Liver (tissue), 3 donors: ENCODE measurements around the gene ZNF101.

ENCODE experiments used
- GABPA ChIP-seq, 2 donors: IDR thresholded peaks in 1 of 2; conservative IDR thresholded peaks in 1 of 2; 2 replicates each; pipeline ENCODE4 v1.6.1; 2016; ENCODE audit warnings: antibody characterized with exemption in 2 of 2, mild to moderate bottlenecking in 1 of 2, moderate library complexity in 1 of 2
- JUND ChIP-seq, 2 donors: IDR thresholded peaks; 2 replicates each; pipeline ENCODE4 v1.6.1; 2016; ENCODE audit warnings: antibody characterized with exemption in 2 of 2
- RXRA ChIP-seq, 2 donors: IDR thresholded peaks; 2 replicates each; pipeline ENCODE4 v1.6.1; 2017 to 2018; ENCODE audit warnings: antibody characterized with exemption in 2 of 2, mild to moderate bottlenecking in 1 of 2
- SP1 ChIP-seq: IDR thresholded peaks from 2 replicates; pipeline ENCODE4 v1.6.1; 2018; ENCODE audit warnings: antibody characterized with exemption, mild to moderate bottlenecking
- YY1 ChIP-seq: IDR thresholded peaks from 2 replicates; pipeline ENCODE4 v1.6.1; 2016; ENCODE audit warnings: antibody characterized with exemption, mild to moderate bottlenecking
- ZBTB33 ChIP-seq: IDR thresholded peaks from 2 replicates; pipeline ENCODE4 v1.6.1; 2016; ENCODE audit warnings: antibody characterized with exemption
- TF ChIP-seq, protein P1 (sequence below): fragments of 150-350 bp; IDR thresholded peaks from 2 replicates; pipeline ENCODE4 v1.5.1; 2017; ENCODE audit warnings: improper control_type of control experiment, low read depth, low read length; ENCODE audit not compliant: missing input control
- TF ChIP-seq, protein P2 (sequence below): IDR thresholded peaks from 2 replicates; pipeline ENCODE4 v1.6.1; 2016; ENCODE audit warnings: antibody characterized with exemption, mild to moderate bottlenecking
- donor health status: healthy.
- donor health status: healthy.

DNA sequence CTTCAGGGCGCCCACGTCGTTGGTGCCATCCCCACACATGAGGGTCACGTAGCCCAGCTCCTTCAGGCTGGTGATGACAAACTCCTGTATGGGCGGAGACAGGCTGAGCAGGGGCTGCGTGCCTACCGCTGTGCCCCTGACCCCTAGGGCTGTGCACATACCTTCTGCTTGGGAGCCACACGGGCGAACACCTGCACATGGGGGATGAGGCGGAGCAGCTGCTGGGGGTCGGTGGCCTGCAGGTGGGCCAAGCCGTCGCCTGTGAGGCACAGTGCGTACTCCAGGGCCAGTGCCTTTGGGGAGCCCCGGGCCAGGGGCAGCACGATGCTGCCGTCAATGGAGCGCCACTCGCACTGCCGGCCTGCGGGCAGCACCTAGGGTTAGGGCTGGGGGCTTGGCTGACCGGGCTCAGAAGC lies 19.1 kb upstream of the ZNF101 start:
- TF ChIP-seq, protein P1, sequence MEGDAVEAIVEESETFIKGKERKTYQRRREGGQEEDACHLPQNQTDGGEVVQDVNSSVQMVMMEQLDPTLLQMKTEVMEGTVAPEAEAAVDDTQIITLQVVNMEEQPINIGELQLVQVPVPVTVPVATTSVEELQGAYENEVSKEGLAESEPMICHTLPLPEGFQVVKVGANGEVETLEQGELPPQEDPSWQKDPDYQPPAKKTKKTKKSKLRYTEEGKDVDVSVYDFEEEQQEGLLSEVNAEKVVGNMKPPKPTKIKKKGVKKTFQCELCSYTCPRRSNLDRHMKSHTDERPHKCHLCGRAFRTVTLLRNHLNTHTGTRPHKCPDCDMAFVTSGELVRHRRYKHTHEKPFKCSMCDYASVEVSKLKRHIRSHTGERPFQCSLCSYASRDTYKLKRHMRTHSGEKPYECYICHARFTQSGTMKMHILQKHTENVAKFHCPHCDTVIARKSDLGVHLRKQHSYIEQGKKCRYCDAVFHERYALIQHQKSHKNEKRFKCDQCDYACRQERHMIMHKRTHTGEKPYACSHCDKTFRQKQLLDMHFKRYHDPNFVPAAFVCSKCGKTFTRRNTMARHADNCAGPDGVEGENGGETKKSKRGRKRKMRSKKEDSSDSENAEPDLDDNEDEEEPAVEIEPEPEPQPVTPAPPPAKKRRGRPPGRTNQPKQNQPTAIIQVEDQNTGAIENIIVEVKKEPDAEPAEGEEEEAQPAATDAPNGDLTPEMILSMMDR: no peak
- TF ChIP-seq, protein P2, sequence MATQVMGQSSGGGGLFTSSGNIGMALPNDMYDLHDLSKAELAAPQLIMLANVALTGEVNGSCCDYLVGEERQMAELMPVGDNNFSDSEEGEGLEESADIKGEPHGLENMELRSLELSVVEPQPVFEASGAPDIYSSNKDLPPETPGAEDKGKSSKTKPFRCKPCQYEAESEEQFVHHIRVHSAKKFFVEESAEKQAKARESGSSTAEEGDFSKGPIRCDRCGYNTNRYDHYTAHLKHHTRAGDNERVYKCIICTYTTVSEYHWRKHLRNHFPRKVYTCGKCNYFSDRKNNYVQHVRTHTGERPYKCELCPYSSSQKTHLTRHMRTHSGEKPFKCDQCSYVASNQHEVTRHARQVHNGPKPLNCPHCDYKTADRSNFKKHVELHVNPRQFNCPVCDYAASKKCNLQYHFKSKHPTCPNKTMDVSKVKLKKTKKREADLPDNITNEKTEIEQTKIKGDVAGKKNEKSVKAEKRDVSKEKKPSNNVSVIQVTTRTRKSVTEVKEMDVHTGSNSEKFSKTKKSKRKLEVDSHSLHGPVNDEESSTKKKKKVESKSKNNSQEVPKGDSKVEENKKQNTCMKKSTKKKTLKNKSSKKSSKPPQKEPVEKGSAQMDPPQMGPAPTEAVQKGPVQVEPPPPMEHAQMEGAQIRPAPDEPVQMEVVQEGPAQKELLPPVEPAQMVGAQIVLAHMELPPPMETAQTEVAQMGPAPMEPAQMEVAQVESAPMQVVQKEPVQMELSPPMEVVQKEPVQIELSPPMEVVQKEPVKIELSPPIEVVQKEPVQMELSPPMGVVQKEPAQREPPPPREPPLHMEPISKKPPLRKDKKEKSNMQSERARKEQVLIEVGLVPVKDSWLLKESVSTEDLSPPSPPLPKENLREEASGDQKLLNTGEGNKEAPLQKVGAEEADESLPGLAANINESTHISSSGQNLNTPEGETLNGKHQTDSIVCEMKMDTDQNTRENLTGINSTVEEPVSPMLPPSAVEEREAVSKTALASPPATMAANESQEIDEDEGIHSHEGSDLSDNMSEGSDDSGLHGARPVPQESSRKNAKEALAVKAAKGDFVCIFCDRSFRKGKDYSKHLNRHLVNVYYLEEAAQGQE: no peak
- TF ChIP-seq GABPA (IDR thresholded peaks at IDR 0.05 in 1 of 2, conservative IDR thresholded peaks at IDR 0.05 in 1 of 2) (no peak), JUND (IDR thresholded peaks at IDR 0.05) (no peak), ZBTB33 (no peak), YY1 (no peak), SP1 (no peak), RXRA (IDR thresholded peaks at IDR 0.05) (no peak)
